ENCODE results near the gene HOXB8. TPM values are rescaled to one million over a fixed set of nuclear protein-coding genes. Genes with fewer than 3 reads are reported as not detected.

The HOXB8 gene
- total RNA-seq, 6 donors from 2014 or later, result 0.23 to 0.27 TPM; not detected in 4

DNA sequence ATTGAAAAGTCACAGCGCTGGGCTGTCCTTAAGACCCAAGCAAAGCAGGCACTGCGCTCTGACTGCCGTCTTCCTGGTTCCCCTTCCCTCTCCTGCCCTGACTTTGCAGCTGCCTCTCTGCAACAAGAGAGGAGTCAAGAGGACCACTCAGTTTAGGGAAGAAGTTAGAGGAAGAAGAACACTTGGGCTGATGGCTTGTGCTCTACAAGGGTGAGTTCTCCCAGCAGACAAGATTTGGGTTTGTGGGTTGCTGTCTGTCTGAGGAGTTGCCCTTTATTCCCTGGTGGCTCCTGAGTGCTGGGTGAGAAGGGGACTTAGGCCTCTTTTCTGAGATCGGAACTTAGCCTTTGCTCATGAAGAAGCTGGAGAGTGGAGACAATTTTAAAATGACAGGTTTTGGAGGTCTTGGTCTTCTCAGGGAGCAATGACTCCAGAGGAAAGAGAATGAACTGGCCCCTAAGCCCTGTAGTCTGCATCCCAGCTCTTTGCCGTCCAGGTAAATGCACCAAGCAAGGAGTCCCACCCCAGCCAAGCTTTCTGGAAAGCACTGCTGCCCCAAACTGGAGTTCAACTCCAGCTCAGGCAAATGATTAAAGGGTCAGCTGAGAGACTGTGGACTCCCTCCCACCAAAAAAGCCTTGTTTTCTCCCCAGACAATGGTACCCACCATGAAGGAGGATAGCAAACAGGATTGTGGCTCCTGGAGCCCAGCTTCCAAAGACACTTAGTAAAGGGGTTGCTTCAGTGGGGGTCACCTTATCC lies 13.7 kb upstream of the HOXB8 start:
- Histone ChIP-seq H3K9me3 (no peaks in the 10 kb centered on the region), H3K27me3 (peaks cover 3 to 88% (median 69%) of the 10 kb centered on the region in 4 donors), H3K4me3 (no peak overlapping the region), H3K4me1 (peaks cover 24 to 32% (median 27%) of the 10 kb centered on the region in 4 donors), H3K27ac (no peak overlapping the region), H3K36me3 (no peaks in the 10 kb centered on the region)
- ATAC-seq (ENCODE audit: low FRiP score in 2 of 2) (no peak), DNase-seq (no peak)
- 14 to 28% methylated on average over 5 of the region's 5 CpGs for whole genome bisulfite sequencing, 2 donors
- TF ChIP-seq EP300 (IDR thresholded peaks at IDR 0.05) (no peak), POLR2AphosphoS5 (IDR thresholded peaks at IDR 0.05) (no peak), POLR2A (IDR thresholded peaks at IDR 0.05) (no peak)
- TF ChIP-seq, protein P1, sequence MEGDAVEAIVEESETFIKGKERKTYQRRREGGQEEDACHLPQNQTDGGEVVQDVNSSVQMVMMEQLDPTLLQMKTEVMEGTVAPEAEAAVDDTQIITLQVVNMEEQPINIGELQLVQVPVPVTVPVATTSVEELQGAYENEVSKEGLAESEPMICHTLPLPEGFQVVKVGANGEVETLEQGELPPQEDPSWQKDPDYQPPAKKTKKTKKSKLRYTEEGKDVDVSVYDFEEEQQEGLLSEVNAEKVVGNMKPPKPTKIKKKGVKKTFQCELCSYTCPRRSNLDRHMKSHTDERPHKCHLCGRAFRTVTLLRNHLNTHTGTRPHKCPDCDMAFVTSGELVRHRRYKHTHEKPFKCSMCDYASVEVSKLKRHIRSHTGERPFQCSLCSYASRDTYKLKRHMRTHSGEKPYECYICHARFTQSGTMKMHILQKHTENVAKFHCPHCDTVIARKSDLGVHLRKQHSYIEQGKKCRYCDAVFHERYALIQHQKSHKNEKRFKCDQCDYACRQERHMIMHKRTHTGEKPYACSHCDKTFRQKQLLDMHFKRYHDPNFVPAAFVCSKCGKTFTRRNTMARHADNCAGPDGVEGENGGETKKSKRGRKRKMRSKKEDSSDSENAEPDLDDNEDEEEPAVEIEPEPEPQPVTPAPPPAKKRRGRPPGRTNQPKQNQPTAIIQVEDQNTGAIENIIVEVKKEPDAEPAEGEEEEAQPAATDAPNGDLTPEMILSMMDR (IDR thresholded peaks at IDR 0.05), result no peak

DNA sequence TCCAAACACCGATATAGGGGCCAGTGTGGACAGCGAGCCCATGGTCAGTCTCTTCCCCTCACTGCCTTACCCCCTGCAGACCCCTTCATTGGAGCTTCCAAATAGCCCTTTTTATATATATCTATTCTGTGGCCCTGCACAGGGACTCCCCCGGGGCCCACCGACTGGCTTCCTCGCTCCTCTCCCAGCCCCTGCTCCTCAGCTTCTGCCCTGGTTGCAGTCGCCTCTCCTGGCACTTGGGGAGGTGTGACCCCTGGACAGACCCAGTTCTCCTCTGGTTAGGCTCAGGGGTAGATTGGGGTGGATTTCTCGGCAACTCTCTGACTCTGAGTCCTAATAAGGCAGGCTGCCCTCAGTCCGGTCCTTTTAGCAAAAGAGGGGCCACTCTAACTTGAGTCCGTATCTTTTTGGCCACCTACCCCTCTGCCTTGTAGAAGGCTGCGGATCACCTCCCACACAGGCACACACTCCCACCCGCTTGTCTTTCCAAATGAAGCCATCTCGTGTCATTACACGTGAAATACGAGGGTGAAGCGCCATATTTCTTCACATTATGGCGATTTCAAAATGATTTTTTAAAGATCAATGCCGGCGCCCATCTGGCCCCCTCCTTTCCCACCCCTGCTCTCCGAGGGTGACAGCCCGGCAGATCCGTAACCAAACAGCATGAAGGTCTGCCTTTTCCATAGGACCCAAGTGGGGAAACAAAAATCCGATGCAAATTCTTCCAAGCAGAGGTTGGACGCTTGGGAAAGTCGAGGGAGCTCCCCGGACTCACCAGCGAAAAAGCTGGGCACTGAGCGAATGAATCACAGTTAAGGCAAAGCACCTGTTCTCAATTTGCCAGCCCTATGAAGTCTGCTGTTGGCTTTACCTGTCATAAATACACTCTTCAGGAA lies 12.8 kb upstream of the HOXB8 start:
- no peaks in the 10 kb centered on the region for H3K36me3 ChIP-seq
- H3K4me3 ChIP-seq, result no peak overlapping the region
- H3K4me1 ChIP-seq, result peaks cover 24 to 27% (median 24%) of the 10 kb centered on the region in 4 donors
- no peaks in the 10 kb centered on the region for H3K9me3 ChIP-seq
- H3K27ac ChIP-seq, result no peak overlapping the region
- no peak for DNase-seq
- ATAC-seq (ENCODE audit: low FRiP score in 2 of 2), result no peak
- TF ChIP-seq EP300 (IDR thresholded peaks at IDR 0.05), result no peak
- no peak for TF ChIP-seq POLR2A (IDR thresholded peaks at IDR 0.05)
- TF ChIP-seq POLR2AphosphoS5 (IDR thresholded peaks at IDR 0.05), result no peak
- TF ChIP-seq, protein P1 (IDR thresholded peaks at IDR 0.05), result no peak
- 35 to 37% methylated on average over 26 to 27 of the region's 27 CpGs for whole genome bisulfite sequencing, 2 donors
- H3K27me3 ChIP-seq, result peaks cover 3 to 86% (median 66%) of the 10 kb centered on the region in 4 donors

- no peak for DNase-seq
- peaks cover 24 to 27% (median 24%) of the 10 kb centered on the region in 4 donors for H3K4me1 ChIP-seq
- WGBS, 2 donors, result 14 to 27% methylated on average over 5 of the region's 5 CpGs
- no peak overlapping the region for H3K4me3 ChIP-seq
- H3K9me3 ChIP-seq, result no peaks in the 10 kb centered on the region
- H3K27ac ChIP-seq, result no peak overlapping the region
- no peaks in the 10 kb centered on the region for H3K36me3 ChIP-seq
- TF ChIP-seq POLR2AphosphoS5 (IDR thresholded peaks at IDR 0.05), result no peak
- TF ChIP-seq EP300 (IDR thresholded peaks at IDR 0.05), result no peak
- TF ChIP-seq, protein P1 (IDR thresholded peaks at IDR 0.05), result no peak
- no peak for TF ChIP-seq POLR2A (IDR thresholded peaks at IDR 0.05)
- H3K27me3 ChIP-seq, result peaks cover 3 to 83% (median 64%) of the 10 kb centered on the region in 4 donors
- no peak for ATAC-seq (ENCODE audit: low FRiP score in 2 of 2)
Measured at GRCh38 chr17:48627118-48627597, 12.1 kb upstream of the HOXB8 start.

- Histone ChIP-seq H3K27ac (no peak within 1 kb of the TSS), H3K4me1 (peaks cover 24 to 27% (median 24%) of the 10 kb centered on the region in 4 donors), H3K36me3 (no peaks in the 10 kb centered on the region), H3K9me3 (no peaks in the 10 kb centered on the region), H3K27me3 (peaks cover 3 to 86% (median 64%) of the 10 kb centered on the region in 4 donors), H3K4me3 (peak within 1 kb of the TSS in 3 of 4 donors; percentile 22 to 42 (median 38))
- no peak for TF ChIP-seq POLR2A (IDR thresholded peaks at IDR 0.05)
- TF ChIP-seq, protein P1 (IDR thresholded peaks at IDR 0.05), result no peak
- no peak for TF ChIP-seq EP300 (IDR thresholded peaks at IDR 0.05)
- TF ChIP-seq POLR2AphosphoS5 (IDR thresholded peaks at IDR 0.05), result no peak
- WGBS, 2 donors, result 7 to 8% methylated on average over 10 to 22 of the region's 50 CpGs
- ATAC-seq (ENCODE audit: low FRiP score in 2 of 2) (peak in 1 of 2 donors; percentile 3), DNase-seq (peak in 1 of 2 donors; percentile 74)
Measured at GRCh38 chr17:48626245-48627117, 11.4 kb upstream of the HOXB8 start, which contains the start of gene HOXB9. TSS of gene HOXB9 (minus strand) at chr17:48626358. CDS start at chr17:48626269, 89 bp downstream.

All from upper lobe of left lung (tissue), 6 donors.